HG03175 (cell line): Measurements from ENCODE around the gene PLXNB3.
"Not testable (repeated sequence)": the region's sequence is repeated elsewhere in the genome, so short reads cannot be mapped to it uniquely, and the experiment has no call there.

Experiments used
- ATAC-seq: cut with Tn5 transposase; IDR thresholded peaks from one replicate; pipeline ENCODE4 v1.9.1; 2021; ENCODE audit warnings: mild to moderate bottlenecking, moderate library complexity; ENCODE audit not compliant: unreplicated experiment

The PLXNB3 gene

GRCh38 chrX:153732401-153732800, 31.6 kb upstream of the PLXNB3 start:
- no peak for ATAC-seq

DNA sequence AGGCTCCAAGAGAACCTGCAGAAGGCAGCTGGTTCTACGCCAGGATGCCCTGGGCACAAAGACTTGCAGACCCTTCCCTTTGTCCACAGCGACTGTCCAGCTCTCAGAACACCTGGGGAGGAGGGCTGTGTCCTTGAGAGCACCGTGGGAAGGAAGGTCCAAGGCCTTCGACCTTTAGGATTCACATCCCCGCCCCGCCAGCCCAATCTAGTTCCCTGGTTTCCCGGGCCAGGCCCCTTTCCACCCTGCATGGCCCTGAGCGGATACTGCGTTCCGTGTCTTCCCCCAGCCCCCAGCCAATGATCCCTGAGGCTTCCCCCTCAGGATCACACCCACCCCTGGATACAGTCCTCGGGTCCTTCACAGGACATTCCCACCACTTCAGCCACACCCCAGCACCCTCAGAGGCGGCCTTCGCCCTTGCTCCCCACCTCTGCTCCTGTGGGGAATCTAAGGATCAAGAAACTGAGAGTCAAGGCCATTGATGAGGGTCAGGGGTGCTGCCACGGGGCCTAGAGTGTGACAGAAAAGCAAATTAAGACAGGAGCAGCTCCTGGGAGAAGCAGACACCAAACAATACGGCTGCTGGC, 30.3 kb upstream of the PLXNB3 start:
- ATAC-seq = no peak

- no peak for ATAC-seq
Measured at GRCh38 chrX:153734871-153735270, 29.2 kb upstream of the PLXNB3 start.

DNA sequence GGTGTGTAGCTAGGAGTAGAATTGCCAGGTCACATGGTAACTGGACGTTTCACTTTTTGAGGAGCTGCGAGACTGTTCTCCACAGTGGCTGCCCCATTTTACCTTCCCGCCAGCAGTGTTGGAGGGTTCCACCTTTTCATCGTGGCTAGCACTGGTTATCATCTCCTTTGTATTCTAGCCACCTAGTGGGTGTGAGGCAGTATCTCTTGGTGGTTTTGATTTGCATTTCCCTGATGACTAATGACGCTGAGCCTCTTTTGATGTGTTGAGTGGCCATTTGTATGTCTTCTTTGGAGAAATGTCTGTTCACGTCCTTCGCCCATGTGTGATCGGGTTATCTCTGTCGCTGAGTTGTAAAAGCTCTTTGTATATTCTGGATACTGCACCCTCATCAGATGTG, 28.8 kb upstream of the PLXNB3 start:
- no peak for ATAC-seq

GRCh38 chrX:153736071-153736820, 27.8 kb upstream of the PLXNB3 start:
- ATAC-seq = no peak

DNA sequence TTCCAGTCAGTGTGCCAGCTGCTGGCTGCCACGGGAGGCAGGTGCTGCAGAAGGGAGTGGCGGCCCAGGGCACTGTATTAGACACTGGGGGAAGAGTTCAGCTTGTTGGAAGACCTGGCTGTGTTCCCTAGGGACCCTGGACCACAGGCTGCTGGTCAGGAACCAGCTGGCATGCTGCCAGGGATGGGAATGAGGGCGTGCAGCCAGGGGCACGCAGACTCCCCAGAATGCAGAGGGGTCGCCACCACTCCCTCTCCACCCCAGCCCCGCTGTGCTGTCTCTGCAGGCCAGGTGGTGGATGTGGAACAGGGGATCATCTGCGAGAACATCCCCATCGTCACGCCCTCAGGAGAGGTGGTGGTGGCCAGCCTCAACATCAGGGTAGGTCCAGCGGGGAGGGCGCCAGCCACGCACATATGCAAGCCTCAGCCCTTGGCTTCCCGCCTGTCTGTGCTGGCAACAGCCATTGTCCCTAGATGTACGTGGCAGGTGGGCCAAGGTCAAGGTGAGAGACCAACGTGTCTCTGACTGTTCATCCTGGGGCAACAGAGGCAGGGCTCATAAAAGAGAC, 27.1 kb upstream of the PLXNB3 start:
- no peak for ATAC-seq

GRCh38 chrX:153738056-153738605, 25.9 kb upstream of the PLXNB3 start:
- no peak for ATAC-seq

DNA sequence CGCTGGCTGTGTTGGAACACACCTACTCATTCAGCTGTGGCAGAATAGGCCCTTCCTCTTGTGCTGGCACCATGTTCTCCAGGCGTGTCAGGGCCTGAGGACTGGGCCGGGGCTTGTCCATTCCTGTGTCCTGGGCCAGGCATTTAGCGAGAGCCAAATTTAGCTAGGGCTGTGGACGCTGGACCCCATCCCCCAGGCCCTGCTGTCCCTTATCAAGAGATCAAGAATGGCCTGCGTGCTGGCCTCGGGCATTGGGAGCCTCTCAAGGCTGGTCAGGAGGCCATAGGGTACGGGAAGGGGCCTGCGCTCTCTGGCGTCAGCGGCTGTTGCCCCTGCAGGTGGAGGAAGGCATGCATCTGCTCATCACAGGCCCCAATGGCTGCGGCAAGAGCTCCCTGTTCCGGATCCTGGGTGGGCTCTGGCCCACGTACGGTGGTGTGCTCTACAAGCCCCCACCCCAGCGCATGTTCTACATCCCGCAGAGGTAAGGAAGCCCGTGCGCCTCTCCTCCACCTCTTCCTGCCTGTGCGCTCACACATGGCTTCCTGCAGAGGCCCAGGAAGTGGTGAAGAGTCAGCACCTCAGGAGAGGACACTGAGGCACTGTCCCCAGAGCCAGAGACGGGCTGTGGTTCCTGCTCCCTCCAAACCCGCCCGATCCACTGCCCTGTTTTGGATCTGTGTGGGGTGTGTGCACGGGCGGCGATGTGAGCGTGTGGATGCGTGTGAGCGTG, 24.1 kb upstream of the PLXNB3 start:
- ATAC-seq = no peak

DNA sequence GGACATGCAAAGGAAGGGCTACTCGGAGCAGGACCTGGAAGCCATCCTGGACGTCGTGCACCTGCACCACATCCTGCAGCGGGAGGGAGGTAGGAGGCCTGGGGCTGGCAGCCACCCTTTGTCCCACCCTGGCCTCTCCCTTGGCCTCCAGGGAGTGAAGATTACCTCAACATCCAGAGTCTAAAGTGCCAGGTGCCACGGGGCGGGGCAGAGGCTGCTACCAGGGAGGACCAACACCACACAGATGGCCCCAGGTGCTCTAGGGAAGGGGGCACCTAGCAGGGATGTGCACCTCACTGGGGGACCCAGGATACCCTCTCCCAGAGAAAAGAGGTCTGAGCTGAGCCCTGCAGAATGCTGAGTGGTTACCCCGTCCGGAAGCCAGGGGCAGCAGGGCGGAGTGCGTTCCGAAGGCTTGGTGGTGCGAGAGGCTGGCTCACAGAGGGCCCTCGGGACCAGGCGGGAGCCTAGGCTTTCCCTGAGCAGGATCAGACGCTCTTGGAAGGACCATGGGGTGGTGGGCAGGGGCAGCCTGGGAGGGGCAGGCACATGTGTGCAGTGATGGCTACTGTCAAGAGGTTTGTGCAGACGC, 23.3 kb upstream of the PLXNB3 start:
- ATAC-seq = no peak

DNA sequence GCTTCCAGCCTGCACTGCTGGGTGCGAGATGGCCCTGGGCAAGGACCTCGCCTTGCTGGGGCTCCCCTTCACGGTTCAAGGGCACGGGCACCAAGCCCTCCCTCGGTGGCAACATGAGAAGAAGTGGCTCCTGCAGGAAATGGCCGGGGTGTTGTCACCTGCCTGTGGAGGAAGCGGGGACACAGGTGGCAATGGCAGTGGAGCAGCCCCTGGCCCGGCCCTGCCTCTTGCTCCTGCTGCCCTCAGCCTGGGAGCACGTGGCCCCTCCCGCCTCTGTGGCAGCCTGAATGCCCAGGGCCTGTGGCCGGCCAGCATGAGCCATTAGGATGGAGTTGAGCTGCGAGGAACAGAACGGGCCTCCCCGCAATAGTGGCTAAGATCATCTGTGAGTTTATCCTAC, 22.6 kb upstream of the PLXNB3 start:
- ATAC-seq = no peak

- not testable (repeated sequence) for ATAC-seq
Measured at GRCh38 chrX:153742111-153742510, 21.9 kb upstream of the PLXNB3 start.

GRCh38 chrX:153742796-153743467, 21.1 kb upstream of the PLXNB3 start:
- ATAC-seq = not testable (repeated sequence)

GRCh38 chrX:153743468-153744209, 20.4 kb upstream of the PLXNB3 start:
- ATAC-seq = not testable (repeated sequence)

GRCh38 chrX:153744210-153745066, 19.6 kb upstream of the PLXNB3 start:
- no peak for ATAC-seq

GRCh38 chrX:153745067-153745433, 19.0 kb upstream of the PLXNB3 start:
- not testable (repeated sequence) for ATAC-seq

GRCh38 chrX:153746359-153746758, 17.7 kb upstream of the PLXNB3 start:
- ATAC-seq = no peak

DNA sequence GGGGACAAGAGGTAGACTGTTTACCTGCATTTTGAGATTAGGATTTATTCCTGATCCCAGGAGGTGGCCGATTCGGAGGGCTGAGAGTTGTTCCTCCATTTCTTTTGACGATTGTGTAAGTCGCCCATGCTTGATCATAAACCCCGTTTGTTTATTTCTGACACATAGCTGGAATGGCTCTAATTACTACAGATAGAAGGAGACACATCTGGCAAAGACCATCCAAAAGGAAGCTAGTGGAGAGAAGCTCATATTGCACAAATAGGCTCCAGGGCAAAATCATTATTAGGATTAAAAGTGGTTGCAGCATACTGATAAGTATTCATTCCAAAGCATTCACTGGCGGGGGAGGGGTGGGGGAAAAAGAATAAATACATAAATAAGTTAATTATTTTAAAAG, 17.1 kb upstream of the PLXNB3 start:
- not testable (repeated sequence) for ATAC-seq

GRCh38 chrX:153749017-153749416, 15.0 kb upstream of the PLXNB3 start:
- ATAC-seq = not testable (repeated sequence)
